Measurements from ENCODE around the gene VPS25.

DNA sequence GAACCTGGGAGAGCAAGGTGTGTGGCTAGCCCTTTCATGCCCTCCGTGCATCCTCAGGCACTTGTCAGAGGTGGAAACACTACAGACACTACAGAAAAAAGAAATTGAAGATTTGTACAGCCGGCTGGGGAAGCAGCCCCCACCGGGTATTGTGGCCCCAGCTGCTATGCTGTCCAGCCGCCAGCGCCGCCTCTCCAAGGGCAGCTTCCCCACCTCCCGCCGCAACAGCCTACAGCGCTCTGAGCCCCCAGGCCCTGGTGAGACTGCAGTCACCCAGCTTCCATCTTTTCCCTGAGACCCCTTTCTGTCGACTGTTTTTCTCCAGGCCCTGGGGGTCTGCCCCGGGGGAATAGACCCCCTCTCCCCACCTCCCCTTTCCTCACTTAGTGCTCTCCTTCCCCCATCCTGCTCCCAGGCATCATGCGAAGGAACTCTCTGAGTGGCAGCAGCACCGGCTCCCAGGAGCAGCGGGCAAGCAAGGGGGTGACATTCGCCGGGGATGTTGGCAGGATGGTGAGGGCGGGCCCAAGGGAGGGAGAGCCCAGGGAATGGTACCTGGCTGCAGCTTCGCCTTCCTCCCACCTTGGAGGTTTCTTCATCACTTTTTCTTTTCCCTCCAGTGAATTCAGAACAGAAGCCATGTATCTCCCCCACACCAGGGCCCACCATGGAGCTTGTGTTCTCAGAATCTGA is 23.0 kb downstream of the VPS25 start:
- TF ChIP-seq CTCF (conservative IDR thresholded peaks at IDR 0.05) = no peak
- TF ChIP-seq ZFX (IDR thresholded peaks at IDR 0.05) = no peak
